Measurements from ENCODE around the gene MAP2. TPM values are rescaled to one million over a fixed set of nuclear protein-coding genes. Genes with fewer than 3 reads are reported as not detected.

Gene MAP2
- total and polyA plus RNA-seq, 2 donors (not counting 1 experiment from before 2014, with no cell fraction given) = 1.8 to 3.0 TPM

- intact Hi-C loops (cut with micrococcal nuclease) = no loop called here
- H3K4me2 ChIP-seq (replicated peaks; ENCODE audit: low read depth, low read length, poor library complexity, severe bottlenecking) = no peak overlapping the region
- H2AFZ ChIP-seq (ENCODE audit: insufficient read depth, low read depth, low read length, poor library complexity, severe bottlenecking) = no peak overlapping the region
These were observed 263.6 kb downstream of the MAP2 start for GRCh38 chr2:209687323-209687969.

GRCh38 chr2:209688385-209688784 is 264.5 kb downstream of the MAP2 start:
- no peaks in the 10 kb centered on the region for H3K36me3 ChIP-seq (replicated peaks in 1 of 2; ENCODE audit: control extremely low read depth in 1 of 2, control insufficient read depth in 1 of 2, extremely low read depth in 1 of 2, insufficient read depth in 2 of 2, low read length in 1 of 2)
- Mint-ChIP-seq H3K27me3 (no peaks in the 10 kb centered on the region), H3K9me3 (ENCODE audit: insufficient read depth) (no peaks in the 10 kb centered on the region), H3K4me1 (no peaks in the 10 kb centered on the region), H3K4me3 (no peak overlapping the region), H3K27ac (no peak overlapping the region)
- WGBS (ENCODE audit: insufficient coverage) = 100% methylated on average over 1 of the region's 2 CpGs
- H3K9ac ChIP-seq (ENCODE audit: low read length) = no peak overlapping the region
- DNase-seq (no peak), ATAC-seq (ENCODE audit: low read depth) (no peak)
- no peak overlapping the region for H3K4me2 ChIP-seq (replicated peaks; ENCODE audit: low read depth, low read length, poor library complexity, severe bottlenecking)
- H3K4me3 ChIP-seq (ENCODE audit: control extremely low read depth in 1 of 5, extremely low read depth in 1 of 5, insufficient read depth in 1 of 5, low read depth in 2 of 5, low read length in 4 of 5) = no peak overlapping the region
- intact Hi-C loops (cut with micrococcal nuclease) = no loop called here
- TF ChIP-seq CTCF (IDR thresholded peaks at IDR 0.05) (no peak), EZH2 (IDR thresholded peaks at IDR 0.05; ENCODE audit: borderline replicate concordance, insufficient read depth, low read depth, low read length, poor library complexity, severe bottlenecking) (no peak)
- no peaks in the 10 kb centered on the region for H3K79me2 ChIP-seq (ENCODE audit: control insufficient read depth, insufficient read depth, low read length)
- ChIA-PET POLR2A (no interaction called here), CTCF (no interaction called here)
- H3K9me3 ChIP-seq (ENCODE audit: control extremely low read depth in 1 of 3, control insufficient read depth in 2 of 3, insufficient read depth in 1 of 3, low read length in 2 of 3) = no peaks in the 10 kb centered on the region
- H3K27me3 ChIP-seq (replicated peaks in 1 of 4; ENCODE audit: control extremely low read depth in 1 of 4, control insufficient read depth in 3 of 4, insufficient read depth in 4 of 4, low read length in 3 of 4) = no peaks in the 10 kb centered on the region
- H3K4me1 ChIP-seq (ENCODE audit: control insufficient read depth in 2 of 2, insufficient read depth in 2 of 2, low read length in 2 of 2) = no peaks in the 10 kb centered on the region
- no peak overlapping the region for H3K27ac ChIP-seq (ENCODE audit: low read length in 2 of 2)
- no peaks in the 10 kb centered on the region for H4K20me1 ChIP-seq (ENCODE audit: control insufficient read depth, insufficient read depth, low read length, poor library complexity, severe bottlenecking)
- no peak overlapping the region for H2AFZ ChIP-seq (ENCODE audit: insufficient read depth, low read depth, low read length, poor library complexity, severe bottlenecking)

More at GRCh38 chr2:209687323-209687969, 263.6 kb downstream of the MAP2 start:
- H3K9ac ChIP-seq (ENCODE audit: low read length) = no peak overlapping the region
- Mint-ChIP-seq H3K27ac (no peak overlapping the region), H3K27me3 (no peaks in the 10 kb centered on the region), H3K9me3 (ENCODE audit: insufficient read depth) (no peaks in the 10 kb centered on the region), H3K4me3 (no peak overlapping the region), H3K4me1 (no peaks in the 10 kb centered on the region)
- ATAC-seq (ENCODE audit: low read depth) (no peak), DNase-seq (no peak)
- no peaks in the 10 kb centered on the region for H3K36me3 ChIP-seq (replicated peaks in 1 of 2; ENCODE audit: control extremely low read depth in 1 of 2, control insufficient read depth in 1 of 2, extremely low read depth in 1 of 2, insufficient read depth in 2 of 2, low read length in 1 of 2)
- no peaks in the 10 kb centered on the region for H3K4me1 ChIP-seq (ENCODE audit: control insufficient read depth in 2 of 2, insufficient read depth in 2 of 2, low read length in 2 of 2)
- ChIA-PET POLR2A (no interaction called here), CTCF (no interaction called here)
- no peak overlapping the region for H3K4me3 ChIP-seq (ENCODE audit: control extremely low read depth in 1 of 5, extremely low read depth in 1 of 5, insufficient read depth in 1 of 5, low read depth in 2 of 5, low read length in 4 of 5)
- WGBS (ENCODE audit: insufficient coverage) = 93% methylated on average over 5 of the region's 9 CpGs
- H3K27ac ChIP-seq (ENCODE audit: low read length in 2 of 2) = no peak overlapping the region
- H3K27me3 ChIP-seq (replicated peaks in 1 of 4; ENCODE audit: control extremely low read depth in 1 of 4, control insufficient read depth in 3 of 4, insufficient read depth in 4 of 4, low read length in 3 of 4) = no peaks in the 10 kb centered on the region
- no peak for TF ChIP-seq EZH2 (IDR thresholded peaks at IDR 0.05; ENCODE audit: borderline replicate concordance, insufficient read depth, low read depth, low read length, poor library complexity, severe bottlenecking)
- no peak for TF ChIP-seq CTCF (IDR thresholded peaks at IDR 0.05)
- no peaks in the 10 kb centered on the region for H4K20me1 ChIP-seq (ENCODE audit: control insufficient read depth, insufficient read depth, low read length, poor library complexity, severe bottlenecking)
- no peaks in the 10 kb centered on the region for H3K79me2 ChIP-seq (ENCODE audit: control insufficient read depth, insufficient read depth, low read length)
- no peaks in the 10 kb centered on the region for H3K9me3 ChIP-seq (ENCODE audit: control extremely low read depth in 1 of 3, control insufficient read depth in 2 of 3, insufficient read depth in 1 of 3, low read length in 2 of 3)

Data from B cell (primary cell).